Measurements from ENCODE around the gene SLC2A5. TPM values are rescaled to one million over a fixed set of nuclear protein-coding genes. Genes with fewer than 3 reads are reported as not detected.

Gene SLC2A5
- total and polyA plus RNA-seq, 9 of the 15 experiments (the other 6 are each of a cell fraction or from before 2014, with no cell fraction given), result 0.08 TPM; not detected in 8

- TF ChIP-seq POLR2AphosphoS5 (IDR thresholded peaks at IDR 0.05; ENCODE audit: control insufficient read depth, insufficient read depth, low read depth, low read length) (no peak), TBL1XR1 (IDR thresholded peaks at IDR 0.05; ENCODE audit: low read length in 2 of 2) (no peak), BRD9 (IDR thresholded peaks at IDR 0.05; ENCODE audit: low read depth, partially characterized antibody) (no peak), ZZZ3 (IDR thresholded peaks at IDR 0.05) (no peak), THRAP3 (IDR thresholded peaks at IDR 0.05; ENCODE audit: borderline replicate concordance) (no peak), BMI1 (IDR thresholded peaks at IDR 0.05; ENCODE audit: low read length) (no peak), ZNF431 (CRISPR knock-in tag; IDR thresholded peaks at IDR 0.05) (no peak), MCM3 (IDR thresholded peaks at IDR 0.05) (no peak), ETS1 (conservative IDR thresholded peaks at IDR 0.05; ENCODE audit: control insufficient read depth, low read depth, low read length) (no peak), BRF2 (IDR thresholded peaks at IDR 0.05; ENCODE audit: borderline replicate concordance, insufficient read depth, insufficient read length) (no peak), CGGBP1 (CRISPR knock-in tag; IDR thresholded peaks at IDR 0.05) (no peak), BDP1 (IDR thresholded peaks at IDR 0.05; ENCODE audit: insufficient read depth, insufficient read length) (no peak), ZNF444 (CRISPR knock-in tag; IDR thresholded peaks at IDR 0.05) (no peak)
Observed at GRCh38 chr1:9106286-9106685, 36.9 kb upstream of the SLC2A5 start (continued).
